IMR-90 (cell line): ENCODE measurements around the gene RIPK1. TPM values are rescaled to one million over a fixed set of nuclear protein-coding genes. Genes with fewer than 3 reads are reported as not detected.

Experiments used
- ATAC-seq: fragments of 200-7000 bp; cut with Tn5 transposase; 2 replicates; pipeline ENCODE4 v1.9.1; 2020; ENCODE audit warnings: low read depth, mild to moderate bottlenecking, moderate library complexity
- BruUV-seq: library from RNA; stranded (reverse); fragments of 400-500 nt; replicated peaks from 2 replicates; lab custom pipeline; 2021; lab: Mats Ljungman, UMichigan
- CTCF ChIA-PET: fragments of 300-600 bp; formaldehyde crosslinking; extraction: SDS; loops from one replicate; lab custom pipeline; 2021; ENCODE audit warnings: antibody characterized with exemption; lab: Yijun Ruan, JAX
- POLR2A ChIA-PET: fragments of 300-600 bp; sonication (Branson Sonifier 250); formaldehyde crosslinking; loops from one replicate; lab custom pipeline; 2022; ENCODE audit warnings: antibody characterized with exemption; ENCODE audit not compliant: unreplicated experiment; lab: Charles Lee
- DNase-seq: peaks from one replicate; pipeline ENCODE4 v3.0.0; 2013
- H2AFZ ChIP-seq: replicated peaks from 2 replicates; pipeline ENCODE3; 2013; ENCODE audit warnings: low read length, mild to moderate bottlenecking; ENCODE audit not compliant: poor library complexity
- H2AK5ac ChIP-seq: 2 replicates; pipeline ENCODE4 v1.6.1; 2013; ENCODE audit warnings: low read depth, low read length, inconsistent platforms
- H2AK9ac ChIP-seq: replicated peaks from 2 replicates; pipeline ENCODE3; 2013; ENCODE audit warnings: mild to moderate bottlenecking, low read depth, low read length, moderate library complexity; ENCODE audit not compliant: poor library complexity
- H2BK120ac ChIP-seq: 2 replicates; pipeline ENCODE4 v1.6.1; 2013; ENCODE audit warnings: low read depth, low read length, inconsistent platforms
- H2BK15ac ChIP-seq: 3 replicates; pipeline ENCODE4 v1.6.1; 2013; ENCODE audit warnings: low read depth, low read length, inconsistent platforms
- H2BK20ac ChIP-seq: 2 replicates; pipeline ENCODE4 v1.6.1; 2013; ENCODE audit warnings: low read depth, mild to moderate bottlenecking, inconsistent platforms, low read length, moderate library complexity
- H2BK5ac ChIP-seq: 2 replicates; pipeline ENCODE4 v1.6.1; 2013; ENCODE audit warnings: mild to moderate bottlenecking, low read depth, low read length, inconsistent platforms; ENCODE audit not compliant: poor library complexity, severe bottlenecking
- H3K14ac ChIP-seq: replicated peaks from 2 replicates; pipeline ENCODE4 v1.6.1; 2013; ENCODE audit warnings: low read depth, low read length, inconsistent platforms
- H3K18ac ChIP-seq: 2 replicates; pipeline ENCODE4 v1.6.1; 2013; ENCODE audit warnings: low read depth, low read length, control low read depth
- H3K23ac ChIP-seq: 2 replicates; pipeline ENCODE4 v1.6.1; 2013; ENCODE audit warnings: low read depth, low read length, inconsistent platforms
- H3K27ac ChIP-seq: 2 replicates; pipeline ENCODE4 v1.5.1; 2013; ENCODE audit warnings: mild to moderate bottlenecking, control low read depth, low read length; ENCODE audit not compliant: insufficient read depth
- H3K27me3 ChIP-seq: 2 replicates; pipeline ENCODE4 v1.6.1; 2013; ENCODE audit warnings: low read length; ENCODE audit not compliant: control insufficient read depth, insufficient read depth
- H3K36me3 ChIP-seq: 2 replicates; pipeline ENCODE4 v1.6.1; 2013; ENCODE audit warnings: low read length, mixed read lengths; ENCODE audit not compliant: control insufficient read depth, insufficient read depth
- H3K4ac ChIP-seq: 2 replicates; pipeline ENCODE4 v1.6.1; 2013; ENCODE audit warnings: low read depth, low read length, inconsistent platforms
- H3K4me1 ChIP-seq: 2 replicates; pipeline ENCODE4 v1.6.1; 2013; ENCODE audit warnings: low read length, mixed read lengths; ENCODE audit not compliant: control insufficient read depth, insufficient read depth
- H3K4me2 ChIP-seq: 2 replicates; pipeline ENCODE4 v1.6.1; 2013; ENCODE audit warnings: low read depth, mild to moderate bottlenecking, control low read depth, low read length, moderate library complexity
- H3K4me3 ChIP-seq: 2 replicates; pipeline ENCODE4 v1.5.1; 2013; ENCODE audit warnings: low read depth, mild to moderate bottlenecking, control low read depth, low read length, moderate library complexity; ENCODE audit not compliant: insufficient read depth
- H3K56ac ChIP-seq: 2 replicates; pipeline ENCODE4 v1.6.1; 2013; ENCODE audit warnings: low read length, inconsistent platforms; ENCODE audit not compliant: insufficient read depth; ENCODE audit errors: extremely low read depth
- H3K79me1 ChIP-seq, 2 experiments: 2 replicates each; pipeline ENCODE4 v1.6.1; 2013; ENCODE audit warnings: low read length in 2 of 2, inconsistent platforms in 1 of 2, low read depth in 1 of 2
- H3K9ac ChIP-seq: 2 replicates; pipeline ENCODE4 v1.6.1; 2013; ENCODE audit warnings: low read depth, low read length, control low read depth
- H3K9me1 ChIP-seq: 2 replicates; pipeline ENCODE4 v1.6.1; 2013; ENCODE audit warnings: low read length, inconsistent platforms; ENCODE audit not compliant: insufficient read depth
- H3K9me3 ChIP-seq: 2 replicates; pipeline ENCODE4 v1.6.1; 2013; ENCODE audit warnings: low read length; ENCODE audit not compliant: control insufficient read depth, insufficient read depth
- H4K20me1 ChIP-seq: 2 replicates; pipeline ENCODE4 v1.6.1; 2013; ENCODE audit warnings: low read length, inconsistent platforms; ENCODE audit not compliant: insufficient read depth
- H4K5ac ChIP-seq: 2 replicates; pipeline ENCODE4 v1.6.1; 2013; ENCODE audit warnings: mild to moderate bottlenecking, low read depth, low read length, control low read depth
- H4K8ac ChIP-seq, 2 experiments: 2 replicates each; pipeline ENCODE4 v1.6.1; 2013; ENCODE audit warnings: low read depth in 2 of 2, low read length in 2 of 2, control low read depth in 1 of 2, inconsistent platforms in 1 of 2
- H4K91ac ChIP-seq: 2 replicates; pipeline ENCODE4 v1.6.1; 2013; ENCODE audit warnings: low read depth, low read length, inconsistent platforms; ENCODE audit not compliant: insufficient read depth
- BHLHE40 ChIP-seq: fragments of 150-350 bp; IDR thresholded peaks from 2 replicates; pipeline ENCODE4 v1.6.1; 2016; ENCODE audit warnings: mild to moderate bottlenecking, low read depth, low read length
- CEBPB ChIP-seq: IDR thresholded peaks from 2 replicates; pipeline ENCODE4 v1.6.1; 2012; ENCODE audit warnings: low read depth, low read length, improper control_type of control experiment
- CHD1 ChIP-seq: IDR thresholded peaks from 2 replicates; pipeline ENCODE4 v1.6.1; 2012; ENCODE audit warnings: low read depth, low read length, improper control_type of control experiment
- CTCF ChIP-seq: conservative IDR thresholded peaks from 2 replicates; pipeline ENCODE4 v1.5.1; 2012; ENCODE audit warnings: mild to moderate bottlenecking, low read depth, low read length, improper control_type of control experiment
- ELK1 ChIP-seq: fragments of 150-350 bp; IDR thresholded peaks from 2 replicates; pipeline ENCODE4 v1.6.1; 2016; ENCODE audit warnings: low read depth, mild to moderate bottlenecking, low read length, moderate library complexity, borderline replicate concordance
- FOS ChIP-seq: fragments of 150-350 bp; IDR thresholded peaks from 2 replicates; pipeline ENCODE4 v1.6.1; 2016; ENCODE audit warnings: low read depth, low read length
- MAFK ChIP-seq: IDR thresholded peaks from 2 replicates; pipeline ENCODE4 v1.6.1; 2012; ENCODE audit warnings: low read depth, low read length, improper control_type of control experiment
- MAZ ChIP-seq: IDR thresholded peaks from 2 replicates; pipeline ENCODE4 v1.6.1; 2012; ENCODE audit warnings: low read depth, mild to moderate bottlenecking, low read length, improper control_type of control experiment, moderate library complexity, borderline replicate concordance
- MXI1 ChIP-seq: IDR thresholded peaks from 2 replicates; pipeline ENCODE4 v1.6.1; 2012; ENCODE audit warnings: low read depth, mild to moderate bottlenecking, low read length, moderate library complexity, borderline replicate concordance
- NFE2L2 ChIP-seq: fragments of 150-350 bp; IDR thresholded peaks from 2 replicates; pipeline ENCODE4 v1.6.1; 2016; ENCODE audit warnings: low read depth, mild to moderate bottlenecking, low read length
- POLR2A ChIP-seq: IDR thresholded peaks from 2 replicates; pipeline ENCODE4 v1.6.1; 2012; ENCODE audit warnings: mild to moderate bottlenecking, low read depth, low read length
- RAD21 ChIP-seq: IDR thresholded peaks from 2 replicates; pipeline ENCODE4 v1.6.1; 2012; ENCODE audit warnings: low read length, improper control_type of control experiment
- RCOR1 ChIP-seq: IDR thresholded peaks from 2 replicates; pipeline ENCODE4 v1.6.1; 2012; ENCODE audit warnings: mild to moderate bottlenecking, low read length, improper control_type of control experiment; ENCODE audit not compliant: insufficient replicate concordance
- RFX5 ChIP-seq: IDR thresholded peaks from 2 replicates; pipeline ENCODE4 v1.8.0; 2012; ENCODE audit warnings: low read depth, mild to moderate bottlenecking, low read length, moderate library complexity
- SMC3 ChIP-seq: fragments of 150-350 bp; IDR thresholded peaks from 2 replicates; pipeline ENCODE4 v1.6.1; 2016; ENCODE audit warnings: low read depth, mild to moderate bottlenecking, antibody characterized with exemption, low read length, moderate library complexity
- USF2 ChIP-seq: fragments of 150-350 bp; IDR thresholded peaks from 2 replicates; pipeline ENCODE4 v1.6.1; 2017; ENCODE audit warnings: mild to moderate bottlenecking, antibody characterized with exemption, low read length, low read depth
- WGBS, 2 experiments: methylation state at CpG; one replicate each; pipeline versions ENCODE4 v1.1.5 to v1.1.7; 2013; ENCODE audit warnings: missing lambda C conversion rate in 2 of 2; ENCODE audit not compliant: insufficient read length in 1 of 2; ENCODE audit errors: extremely low coverage in 2 of 2; 5-methylcytosine and 5-hydroxymethylcytosine counted together
- dilution Hi-C: fragments of 300-500 bp; cut with HindIII; formaldehyde crosslinking; loops from one replicate; pipeline ENCODE4 v1.14.3; 2018; ENCODE audit warnings: low sequenced_read_pairs; ENCODE audit not compliant: unreplicated experiment
- in situ Hi-C: fragments of 300-500 bp; cut with MboI; formaldehyde crosslinking; loops from 3 replicates; pipeline ENCODE4 v1.14.3; 2019; ENCODE audit warnings: low sequenced_read_pairs, inconsistent platforms, mixed read lengths
- intact Hi-C: fragments of 100-400 bp; cut with micrococcal nuclease; formaldehyde crosslinking; loops from 2 replicates; pipeline ENCODE4 v1.10.0; 2022
- polyA plus RNA-seq, 3 experiments: library from polyadenylated mRNA; depleted of rRNA; stranded (reverse); fragments of >200 nt; gene quantifications; 2 replicates each; pipeline ENCODE4 v1.2.3, GENCODE V29; 2012; ENCODE audit warnings: low replicate concordance in 1 of 3
- total RNA-seq: library from RNA; depleted of rRNA; stranded (reverse); fragments of >200 nt; gene quantifications from 2 replicates; pipeline ENCODE4 v1.2.3, GENCODE V29; 2012

Gene RIPK1
- total and polyA plus RNA-seq, 2 of the 4 experiments (the other 2 are of a cell fraction) = 12.6 to 25.6 TPM

GRCh38 chr6:3102875-3103274 is 34.6 kb downstream of the RIPK1 start:
- Histone ChIP-seq H3K14ac (no peak overlapping the region), H3K4me3 (no peak overlapping the region), H2BK120ac (no peak overlapping the region), H3K9ac (no peak overlapping the region), H2BK20ac (no peak overlapping the region), H3K4ac (no peak overlapping the region), H3K27ac (no peak overlapping the region), H2BK15ac (no peak overlapping the region), H3K4me1 (peaks cover 5% of the 10 kb centered on the region; the same call in 1 of the 2 replicates), H3K9me1 (no peaks in the 10 kb centered on the region; the same call in 1 of the 2 replicates), H4K20me1 (no peaks in the 10 kb centered on the region), H3K27me3 (no peaks in the 10 kb centered on the region), H4K5ac (no peak overlapping the region), H2AFZ (no peak overlapping the region), H3K4me2 (no peak overlapping the region), H3K56ac (no peak overlapping the region), H3K36me3 (peaks cover 23% of the 10 kb centered on the region), H2AK5ac (no peak overlapping the region), H3K18ac (no peak overlapping the region), H3K79me1 (peaks cover 11 to 15% of the 10 kb centered on the region in 2 experiments), H3K9me3 (no peaks in the 10 kb centered on the region), H4K8ac (no peak overlapping the region), H2BK5ac (no peak overlapping the region), H3K23ac (no peak overlapping the region), H4K91ac (no peak overlapping the region), H2AK9ac (no peak overlapping the region)
- TF ChIP-seq CHD1 (no peak), RAD21 (no peak), RFX5 (no peak), MAFK (no peak), BHLHE40 (no peak), MXI1 (no peak), NFE2L2 (no peak), RCOR1 (no peak), SMC3 (no peak), FOS (no peak), CEBPB (no peak), ELK1 (no peak), USF2 (no peak), MAZ (no peak), CTCF (no peak), POLR2A (no peak)
- POLR2A ChIA-PET = no interaction called here
- ATAC-seq (0 out of 2 replicates have a peak, but pooled peaks have one; percentile 29), DNase-seq (peak; percentile 28)
- no CpG with 5 or more reads among the region's 3 CpGs for WGBS, 2 experiments
- CTCF ChIA-PET = interaction anchor here (0.7 kb wide), 1 partner anchor 1383 kb away, joined by 3 read pairs; no protein-coding TSS in a partner anchor
- in situ Hi-C loops = loop anchor here (25.0 kb wide), 1 partner anchor 884 kb away; no protein-coding TSS in a partner anchor
- dilution Hi-C loops = no loop called here
- no TSS peak for BruUV-seq
- intact Hi-C loops = no loop called here
